GM10847 (cell line): ENCODE measurements around the gene CCN6.

ENCODE experiments used
- POLR2A ChIP-seq: IDR thresholded peaks from 2 replicates; pipeline ENCODE4 v1.6.1; 2011; ENCODE audit not compliant: insufficient read length; ENCODE audit errors: extremely low read depth

Gene CCN6

DNA sequence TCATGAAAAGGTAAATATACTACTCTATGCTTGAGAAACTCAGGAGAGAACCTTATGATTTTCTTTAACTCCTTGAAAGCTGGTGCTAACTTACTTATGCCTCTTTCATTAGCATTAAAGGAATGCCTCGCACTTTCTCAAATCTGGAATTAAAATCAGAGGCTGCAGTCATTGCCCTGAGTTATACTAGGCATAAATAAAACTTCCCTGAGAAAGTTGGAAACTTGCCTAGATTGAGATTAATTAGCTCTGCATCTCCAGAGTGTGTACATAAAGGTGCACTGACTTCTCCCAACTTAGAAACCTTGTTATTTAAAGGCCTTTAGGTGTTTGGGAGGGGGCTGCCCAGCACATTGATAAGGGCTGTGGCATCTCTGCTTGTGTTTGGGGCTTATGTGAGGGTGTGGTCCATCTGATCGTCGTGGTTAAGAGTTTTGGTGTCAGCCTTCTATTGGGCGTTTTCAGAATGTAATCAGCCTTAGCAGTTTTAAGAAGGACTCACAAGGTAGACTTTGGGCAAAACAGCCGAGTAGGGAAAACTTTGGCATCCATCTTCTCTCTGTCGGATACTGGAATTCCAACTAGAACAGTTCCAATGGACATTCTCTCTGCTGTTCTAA, 32.1 kb upstream of the CCN6 start:
- no peak for TF ChIP-seq POLR2A

DNA sequence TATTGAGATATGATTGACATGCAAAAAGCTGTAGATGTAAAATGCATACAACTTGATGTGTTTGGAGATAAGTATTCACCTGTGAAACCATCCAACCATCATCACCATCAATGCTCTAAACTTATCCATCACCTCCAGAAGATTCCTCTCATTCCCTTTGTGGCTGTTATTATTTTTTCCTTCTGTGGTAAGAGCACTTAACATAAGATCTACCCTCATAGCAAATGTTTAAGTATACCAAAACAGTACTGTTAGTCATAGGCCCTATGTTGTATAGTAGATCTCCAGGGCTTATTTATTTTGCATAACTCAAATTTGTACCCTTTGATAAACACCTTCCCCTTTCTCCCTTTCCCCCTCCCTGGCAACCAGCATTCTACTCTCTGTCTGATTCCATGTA, 31.2 kb upstream of the CCN6 start:
- no peak for TF ChIP-seq POLR2A

DNA sequence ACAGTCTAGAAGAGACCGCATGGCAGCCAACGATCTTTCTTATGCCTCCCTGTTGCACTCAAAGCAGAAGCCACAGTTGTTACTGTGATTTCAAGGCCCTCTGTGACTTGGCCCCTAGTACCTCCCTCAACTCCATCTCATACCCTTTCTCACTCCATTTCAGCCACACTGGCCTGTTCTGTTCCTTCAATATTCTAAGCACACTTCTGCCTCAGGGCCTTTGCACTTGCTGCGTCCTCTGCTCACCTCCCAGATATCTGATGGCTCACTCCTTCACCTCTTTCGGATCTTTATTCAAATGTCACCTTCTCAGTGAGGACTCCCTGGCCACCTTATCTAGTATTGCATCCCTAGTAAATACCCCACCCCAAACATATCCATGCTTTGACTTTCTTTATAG, 29.4 kb upstream of the CCN6 start:
- no peak for TF ChIP-seq POLR2A

DNA sequence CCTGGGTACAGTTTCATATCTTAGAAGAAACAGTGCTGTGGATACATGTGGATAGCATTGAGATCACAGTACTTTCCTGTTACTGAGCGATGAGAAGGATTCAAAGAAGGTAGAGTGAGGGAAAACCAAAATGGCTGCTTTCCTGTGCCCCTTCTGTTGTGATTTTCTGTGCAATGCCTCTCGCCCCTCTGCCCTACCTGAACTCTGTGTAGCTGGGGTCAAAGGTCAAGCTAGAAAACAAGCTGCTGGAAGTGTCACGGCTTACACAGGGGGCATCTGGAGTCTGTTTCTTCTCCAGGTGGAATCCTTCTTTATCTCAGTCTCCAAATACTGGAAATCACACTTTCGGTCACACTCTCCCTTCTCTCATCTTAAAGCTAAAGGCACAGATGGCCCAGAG, 27.0 kb upstream of the CCN6 start:
- no peak for TF ChIP-seq POLR2A

DNA sequence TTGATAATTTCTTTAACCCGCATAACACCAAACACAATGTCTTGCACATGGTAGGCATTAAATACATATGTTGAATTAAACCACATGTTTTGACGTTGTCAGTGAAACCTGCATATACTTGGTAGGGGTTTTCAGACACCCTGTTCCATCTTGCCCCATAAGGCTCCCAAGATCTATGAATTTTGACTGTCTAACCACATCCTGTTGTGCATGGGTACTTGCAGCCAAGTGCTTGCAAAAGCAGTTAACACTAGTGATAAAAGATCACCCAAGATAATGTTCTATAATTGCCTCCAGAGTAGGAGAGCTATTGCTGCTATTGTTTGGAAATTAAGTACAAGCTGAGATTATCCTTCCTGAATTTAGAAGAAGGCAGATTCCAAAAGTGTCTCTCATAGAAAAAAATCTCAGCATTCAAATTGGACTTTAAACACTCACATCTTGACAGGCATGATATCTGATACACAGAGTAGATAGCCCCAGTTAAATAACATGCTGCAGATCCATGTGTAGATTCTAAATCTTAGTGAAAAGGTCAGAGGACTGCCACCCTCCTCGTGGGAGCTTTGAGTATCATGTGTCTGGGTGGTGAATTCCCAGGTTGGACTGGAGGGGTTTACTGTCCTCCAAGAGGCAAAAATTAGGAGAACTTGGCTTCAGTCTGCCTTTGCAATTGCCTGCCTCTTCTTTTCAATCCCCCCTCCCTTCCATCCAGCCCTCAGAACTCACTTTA, 25.8 kb upstream of the CCN6 start:
- TF ChIP-seq POLR2A = no peak

DNA sequence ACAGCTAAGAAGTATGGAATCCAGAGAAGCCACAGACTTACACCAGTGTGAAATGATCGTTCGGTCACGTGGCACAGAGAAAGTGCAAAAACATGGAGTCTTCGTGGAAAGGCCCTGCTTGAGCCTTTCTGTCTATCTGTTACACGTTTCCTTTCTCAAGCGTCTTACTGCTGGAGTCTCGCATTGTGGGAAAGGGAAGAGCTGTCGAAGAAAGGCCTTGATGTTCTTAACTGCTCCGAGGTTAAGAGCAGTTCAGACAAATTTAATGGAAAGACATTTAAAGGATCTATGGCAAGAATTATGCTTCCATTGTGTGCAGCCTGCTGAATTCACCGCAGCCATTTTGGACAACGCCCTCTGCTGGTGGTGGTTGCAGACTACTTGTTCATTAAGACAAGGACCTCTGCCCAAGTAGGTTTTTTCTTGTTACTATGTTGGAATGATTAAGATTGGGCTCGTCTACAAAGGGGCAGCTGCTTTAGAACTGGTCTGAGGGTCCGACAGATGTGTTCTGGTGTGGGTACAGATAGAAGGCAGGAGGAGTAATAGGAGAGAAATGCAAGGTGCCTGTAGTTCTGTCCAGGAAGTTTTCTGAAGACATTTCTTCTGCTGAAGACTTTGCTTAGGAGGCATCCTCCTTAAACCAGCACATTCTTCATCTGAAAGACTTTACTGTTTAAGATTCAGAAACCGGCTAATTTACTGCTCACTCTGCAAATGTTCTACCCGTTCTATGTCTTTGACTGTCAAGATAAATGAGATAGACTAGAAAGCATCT, 24.7 kb upstream of the CCN6 start:
- TF ChIP-seq POLR2A = no peak

DNA sequence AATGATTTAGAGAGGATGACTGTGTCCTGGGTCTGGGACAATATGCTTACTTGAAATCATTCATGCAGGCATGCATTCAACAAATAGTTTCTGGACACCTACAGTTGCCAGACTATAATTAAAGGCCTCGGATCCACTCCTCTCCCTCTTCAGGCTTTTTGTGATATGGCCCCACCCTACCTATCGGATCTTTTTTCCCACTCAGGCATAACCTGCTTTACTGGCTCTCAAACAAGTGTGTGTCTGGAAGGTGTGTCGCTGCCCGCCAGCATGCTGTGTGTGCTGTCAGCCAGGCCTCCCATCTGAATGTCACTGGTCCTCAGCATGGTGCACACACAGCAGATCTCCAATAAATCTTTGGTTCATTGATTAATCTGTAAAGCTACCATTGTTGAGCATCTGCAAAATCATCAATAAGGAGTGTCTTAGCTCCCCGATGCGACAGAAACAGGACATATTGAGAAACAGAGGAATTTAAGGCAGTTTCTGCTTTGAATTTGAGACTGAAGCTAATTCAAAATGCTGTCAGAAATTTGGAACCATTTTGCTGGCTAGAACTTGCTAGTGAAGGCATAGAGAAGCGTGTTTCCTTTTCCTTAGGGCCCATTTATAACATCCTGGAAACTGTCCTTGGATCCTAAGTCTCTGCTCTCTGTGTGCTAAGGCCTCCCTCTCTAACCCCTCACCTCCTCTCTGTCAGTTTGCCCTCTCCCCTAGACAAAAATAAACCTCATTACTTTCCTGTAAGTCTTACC, 23.5 kb upstream of the CCN6 start:
- TF ChIP-seq POLR2A = no peak

DNA sequence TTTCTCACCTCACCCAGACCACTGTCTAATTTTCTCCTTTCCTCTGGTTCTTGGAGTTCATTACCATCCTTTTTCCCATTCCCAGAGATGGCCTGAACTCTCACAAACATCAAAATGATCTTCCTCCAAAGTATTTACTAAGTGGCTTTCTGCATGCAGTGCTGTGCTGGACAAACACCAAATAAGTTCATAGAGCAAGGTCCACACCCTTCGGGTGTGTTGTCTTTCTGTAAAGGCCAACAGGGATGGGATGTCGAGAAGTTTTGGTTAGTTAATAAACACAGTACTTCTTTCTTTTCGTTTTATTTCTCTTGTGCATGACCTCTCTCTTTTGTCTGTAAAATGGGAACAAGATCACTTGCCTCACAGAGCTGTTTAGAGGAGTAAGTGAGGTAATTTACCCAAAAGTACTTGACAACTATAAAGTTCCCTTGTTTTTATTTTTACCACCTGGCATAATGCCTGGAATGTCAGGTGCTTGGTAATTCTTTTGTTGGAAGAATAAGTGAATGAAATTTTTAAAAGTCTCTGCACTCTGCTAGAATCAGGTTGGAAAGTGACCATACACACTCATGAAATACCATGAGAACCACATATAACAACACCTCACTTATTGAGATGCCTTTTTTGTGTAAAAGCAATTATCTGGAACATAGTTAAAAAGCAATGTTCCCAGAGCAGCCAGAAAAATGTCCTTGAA, 22.8 kb upstream of the CCN6 start:
- no peak for TF ChIP-seq POLR2A

DNA sequence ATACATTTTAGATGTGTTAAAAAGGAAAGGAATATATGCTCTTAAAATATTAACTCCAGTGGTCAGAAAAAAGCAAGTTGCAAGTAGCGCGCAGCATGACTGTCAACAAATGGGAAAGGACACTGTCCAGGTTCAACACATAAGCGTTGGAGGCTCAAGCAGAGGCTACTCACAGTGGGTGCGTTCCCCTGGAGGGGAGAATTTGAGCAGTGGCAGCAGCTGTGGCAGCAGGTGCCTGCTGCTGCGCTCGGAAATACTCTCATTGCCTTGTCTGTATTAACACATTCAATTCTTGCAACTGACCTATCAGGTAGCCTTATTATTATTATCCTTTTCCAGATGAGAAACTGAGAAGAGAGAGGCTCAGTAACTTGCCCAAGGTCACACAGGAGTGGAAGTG, 21.9 kb upstream of the CCN6 start:
- no peak for TF ChIP-seq POLR2A

DNA sequence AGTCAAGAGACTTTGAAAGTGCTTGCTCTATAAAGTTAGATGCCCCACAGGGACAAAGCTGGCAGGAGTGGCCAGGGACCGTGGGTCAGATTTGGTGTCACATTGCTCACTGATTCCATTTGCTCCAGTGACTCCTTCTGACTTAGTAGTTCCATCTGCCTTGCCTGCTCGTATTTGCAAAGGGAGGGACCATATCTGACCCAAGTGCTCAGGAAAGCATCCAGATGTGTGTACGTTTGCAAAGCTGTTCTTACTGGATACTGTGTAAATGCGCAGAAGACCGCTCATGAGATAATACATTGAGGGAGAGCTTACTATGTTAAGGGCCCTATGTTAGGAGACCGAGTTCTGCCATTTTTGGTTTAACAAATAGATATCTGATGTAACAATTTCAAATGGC, 21.2 kb upstream of the CCN6 start:
- TF ChIP-seq POLR2A = no peak

DNA sequence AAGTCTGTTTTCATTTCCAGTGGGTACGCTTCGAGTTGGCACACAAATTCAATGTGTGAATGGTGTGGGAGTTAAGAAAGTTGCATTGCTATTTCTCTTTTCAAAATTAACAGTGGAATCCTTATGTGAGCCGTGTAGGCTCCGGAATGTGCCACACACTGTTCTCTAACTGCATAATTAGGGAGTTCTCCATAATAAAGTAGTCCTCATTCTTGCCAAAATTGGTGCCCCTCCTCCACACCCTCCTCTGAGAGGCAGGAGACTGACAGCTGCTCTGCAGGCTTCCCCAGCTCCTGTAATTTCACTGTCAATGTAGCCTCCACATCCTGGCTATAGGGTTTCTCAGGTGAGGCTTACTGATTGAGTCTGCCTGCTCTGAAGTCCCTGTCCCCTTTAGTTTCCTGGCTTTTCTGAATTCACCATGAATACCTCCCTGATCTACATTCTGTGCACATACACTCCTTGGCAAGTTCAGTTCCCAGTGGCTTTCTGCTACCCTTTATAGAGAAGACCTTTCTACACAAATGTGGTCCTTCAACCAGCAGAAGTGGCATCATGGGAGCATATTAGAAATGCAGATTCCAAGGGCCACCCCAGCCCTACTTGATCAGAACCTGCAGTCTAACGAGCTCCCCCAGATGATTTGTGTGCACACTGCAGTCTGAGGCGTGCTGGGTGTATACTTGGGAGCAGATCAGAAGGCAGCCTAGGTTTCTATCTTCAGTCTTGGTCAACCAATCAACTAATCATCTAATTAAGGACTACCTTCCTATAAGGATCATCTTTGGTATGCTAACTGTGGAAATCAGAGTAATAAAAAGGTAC, 19.9 kb upstream of the CCN6 start:
- no peak for TF ChIP-seq POLR2A

DNA sequence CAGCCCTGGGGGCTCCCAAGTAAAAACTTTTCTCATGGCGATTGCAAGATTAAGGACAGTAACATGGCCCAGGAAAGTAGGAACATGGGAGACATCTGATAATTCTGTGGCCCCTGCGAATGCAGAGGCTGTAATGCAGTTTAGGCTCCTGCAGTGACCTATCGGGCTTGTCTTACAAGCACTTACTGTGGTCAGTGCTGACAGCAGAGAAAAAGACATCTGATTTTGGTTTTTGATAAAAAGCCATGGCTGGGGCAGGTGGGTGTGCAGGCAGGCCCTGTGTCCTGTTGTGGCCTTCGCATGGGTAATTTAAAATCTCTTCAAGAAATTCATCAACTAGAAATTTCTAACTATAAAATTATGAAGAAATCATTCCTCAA, 19.3 kb upstream of the CCN6 start:
- no peak for TF ChIP-seq POLR2A

DNA sequence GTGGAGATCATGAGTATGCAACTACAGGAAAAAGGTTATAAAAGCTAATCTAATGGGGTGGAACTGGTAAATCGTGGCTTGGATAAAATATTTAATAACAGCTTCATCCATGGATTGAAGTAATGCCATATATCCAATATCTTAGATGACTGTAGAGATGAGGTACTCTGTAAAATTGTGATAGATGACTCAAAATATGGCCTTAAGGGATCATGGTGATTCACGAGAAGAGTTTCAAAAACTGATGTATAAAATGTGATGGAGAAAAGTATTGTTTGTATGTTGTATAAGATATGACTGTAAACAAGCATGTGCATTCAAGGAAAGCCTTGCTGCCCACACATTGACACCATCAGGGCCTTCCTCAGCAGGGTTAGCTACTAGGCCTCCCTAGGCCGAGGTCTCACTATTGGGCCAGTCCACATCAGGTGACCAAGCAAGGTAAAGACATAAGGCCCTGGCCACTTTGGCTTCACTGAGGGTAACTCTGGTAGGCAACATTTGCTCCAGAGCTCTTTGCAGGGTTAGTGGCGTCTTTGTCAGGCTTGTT, 17.7 kb upstream of the CCN6 start:
- TF ChIP-seq POLR2A = no peak

DNA sequence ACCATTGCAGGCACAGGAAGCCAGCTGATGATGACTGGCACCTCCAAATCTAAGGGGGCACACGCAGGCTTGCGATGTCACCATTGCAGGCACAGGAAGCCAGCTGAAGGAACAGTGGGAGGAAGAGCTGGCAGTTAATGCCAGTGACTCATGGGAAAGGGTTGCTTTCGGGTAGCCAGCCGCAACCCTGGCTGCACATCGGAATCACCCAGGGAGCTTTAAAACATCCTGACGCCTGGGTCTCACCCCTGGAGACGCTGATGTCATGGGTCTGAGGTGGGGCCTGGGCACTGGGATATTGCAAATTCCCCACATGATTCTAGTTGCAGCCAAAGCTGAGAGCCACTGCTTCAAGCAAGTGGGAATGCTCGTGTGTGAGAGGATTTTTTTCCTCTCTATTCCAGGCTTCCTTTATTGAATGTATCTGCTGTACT, 16.1 kb upstream of the CCN6 start:
- no peak for TF ChIP-seq POLR2A
